ENCODE data around the gene SALL1.

Gene SALL1

GRCh38 chr16:51154271-51155171 lies 3.5 kb upstream of the SALL1 start:
- DNase-seq (ENCODE audit: low spot score), result peak; percentile 44
- TF ChIP-seq CTCF (IDR thresholded peaks at IDR 0.05; ENCODE audit: borderline replicate concordance, control extremely low read depth, extremely low read depth, insufficient read depth, missing control alignments), result no peak
- in situ Hi-C loops (cut with MboI; ENCODE audit: low sequenced_read_pairs, unreplicated experiment), result no loop called here

GRCh38 chr16:51153577-51154031 lies 2.5 kb upstream of the SALL1 start:
- no peak for TF ChIP-seq CTCF (IDR thresholded peaks at IDR 0.05; ENCODE audit: borderline replicate concordance, control extremely low read depth, extremely low read depth, insufficient read depth, missing control alignments)
- in situ Hi-C loops (cut with MboI; ENCODE audit: low sequenced_read_pairs, unreplicated experiment), result no loop called here
- no peak for DNase-seq (ENCODE audit: low spot score)

GRCh38 chr16:51152691-51153576 lies 1.9 kb upstream of the SALL1 start:
- in situ Hi-C loops (cut with MboI; ENCODE audit: low sequenced_read_pairs, unreplicated experiment), result no loop called here
- TF ChIP-seq CTCF (IDR thresholded peaks at IDR 0.05; ENCODE audit: borderline replicate concordance, control extremely low read depth, extremely low read depth, insufficient read depth, missing control alignments), result no peak
- no peak for DNase-seq (ENCODE audit: low spot score)

GRCh38 chr16:51151961-51152663 lies 1.0 kb upstream of the SALL1 start:
- DNase-seq (ENCODE audit: low spot score), result no peak
- in situ Hi-C loops (cut with MboI; ENCODE audit: low sequenced_read_pairs, unreplicated experiment), result no loop called here

GRCh38 chr16:51151435-51151960 lies 428 bp upstream of the SALL1 start:
- DNase-seq (ENCODE audit: low spot score), result no peak
- in situ Hi-C loops (cut with MboI; ENCODE audit: low sequenced_read_pairs, unreplicated experiment), result no loop called here
- TF ChIP-seq CTCF (IDR thresholded peaks at IDR 0.05; ENCODE audit: borderline replicate concordance, control extremely low read depth, extremely low read depth, insufficient read depth, missing control alignments), result no peak

More at GRCh38 chr16:51151961-51152663, 1.0 kb upstream of the SALL1 start:
- TF ChIP-seq CTCF (IDR thresholded peaks at IDR 0.05; ENCODE audit: borderline replicate concordance, control extremely low read depth, extremely low read depth, insufficient read depth, missing control alignments), result no peak

Data from GM13976 (cell line).